Measurements from ENCODE around the gene OSMR. TPM values are rescaled to one million over a fixed set of nuclear protein-coding genes. Genes with fewer than 3 reads are reported as not detected.

OSMR gene
- 100 to 1,000 TPM in 1 of 2 donors, 10 to 100 TPM in 1; 79.2 to 190 TPM for total RNA-seq

GRCh38 chr5:38845526-38846378 lies at the start of gene OSMR:
Gene OSMR (plus strand): TSS chr5:38846012. CDS start chr5:38869045, 23,033 bp downstream.
- peak; percentile 20 for TF ChIP-seq CTCF (IDR thresholded peaks at IDR 0.05)
- DNase-seq (ENCODE audit: low spot score) (peak; percentile 91), ATAC-seq (ENCODE audit: insufficient number of reproducible peaks, low FRiP score, low read depth) (peak; percentile 95)
- Histone ChIP-seq H3K36me3 (no peaks in the 10 kb centered on the region), H3K4me3 (peak within 1 kb of the TSS; percentile 81), H3K27ac (peak within 1 kb of the TSS; percentile 96), H3K27me3 (replicated peaks; ENCODE audit: insufficient read depth) (no peaks in the 10 kb centered on the region), H3K4me1 (ENCODE audit: control insufficient read depth in 1 of 2, low read depth in 2 of 2) (peaks cover 8 to 14% of the 10 kb centered on the region in 2 donors), H3K9me3 (no peaks in the 10 kb centered on the region)

- peak overlapping the region in 1 of 2 donors; percentile 24 for H3K27ac ChIP-seq
- H3K36me3 ChIP-seq = no peaks in the 10 kb centered on the region
- TF ChIP-seq CTCF (IDR thresholded peaks at IDR 0.05) = no peak
- peaks cover 0 to 14% of the 10 kb centered on the region in 2 donors for H3K4me1 ChIP-seq (ENCODE audit: control insufficient read depth in 1 of 2, low read depth in 2 of 2)
- no peaks in the 10 kb centered on the region for H3K27me3 ChIP-seq (replicated peaks; ENCODE audit: insufficient read depth)
- DNase-seq (ENCODE audit: low spot score) (no peak), ATAC-seq (ENCODE audit: insufficient number of reproducible peaks, low FRiP score, low read depth) (no peak)
- no peaks in the 10 kb centered on the region for H3K9me3 ChIP-seq
- H3K4me3 ChIP-seq = no peak overlapping the region
Observed at GRCh38 chr5:38796742-38797108, 49.1 kb upstream of the OSMR start.

- Histone ChIP-seq H3K27ac (no peak overlapping the region), H3K9me3 (no peaks in the 10 kb centered on the region), H3K4me3 (no peak overlapping the region), H3K4me1 (ENCODE audit: control insufficient read depth in 1 of 2, low read depth in 2 of 2) (peaks cover 0 to 14% of the 10 kb centered on the region in 2 donors), H3K27me3 (replicated peaks; ENCODE audit: insufficient read depth) (no peaks in the 10 kb centered on the region), H3K36me3 (no peaks in the 10 kb centered on the region)
- no peak for TF ChIP-seq CTCF (IDR thresholded peaks at IDR 0.05)
- ATAC-seq (ENCODE audit: insufficient number of reproducible peaks, low FRiP score, low read depth) (no peak), DNase-seq (ENCODE audit: low spot score) (no peak)
Observed at GRCh38 chr5:38797838-38798237, 48.0 kb upstream of the OSMR start.

DNA sequence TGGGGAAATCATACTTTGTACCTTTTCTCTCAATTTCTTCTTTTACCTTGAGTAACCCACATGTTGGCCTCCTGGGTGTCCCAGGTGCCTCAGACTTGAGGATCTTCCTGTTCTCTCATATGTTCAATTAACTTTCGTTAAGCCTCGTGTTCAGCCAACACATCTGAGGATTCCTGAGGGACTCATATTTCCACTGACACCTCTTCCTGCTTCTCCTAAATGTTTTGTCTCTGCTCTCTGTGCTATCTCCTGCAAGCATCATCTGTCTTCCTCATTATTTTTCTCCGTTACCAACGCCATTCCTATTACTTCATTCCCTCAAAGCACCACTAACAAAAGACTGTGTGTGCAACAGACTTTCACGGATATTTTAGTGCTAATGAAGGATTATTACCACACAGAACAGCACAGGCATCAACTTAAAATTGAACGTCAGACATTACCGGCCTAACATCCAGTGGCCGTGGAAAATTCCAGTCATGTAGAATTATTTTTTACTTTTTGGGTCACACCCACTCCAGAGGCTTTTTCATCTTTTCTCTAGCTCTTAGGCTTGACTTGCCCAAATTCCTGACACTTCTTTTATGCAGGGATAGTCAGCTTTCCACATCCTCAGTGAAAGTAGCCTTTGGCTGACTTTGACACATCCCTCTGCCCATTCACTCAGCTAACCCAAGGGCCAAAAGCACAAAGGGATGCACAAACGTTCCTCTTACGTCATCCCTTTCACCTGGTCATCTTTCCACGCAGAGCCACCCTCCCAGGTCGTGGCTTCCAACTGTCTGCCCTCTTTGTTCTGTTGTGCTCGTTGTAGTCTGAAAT lies 46.0 kb upstream of the OSMR start:
- Histone ChIP-seq H3K4me3 (no peak overlapping the region), H3K9me3 (no peaks in the 10 kb centered on the region), H3K36me3 (no peaks in the 10 kb centered on the region), H3K27ac (no peak overlapping the region), H3K27me3 (replicated peaks; ENCODE audit: insufficient read depth) (no peaks in the 10 kb centered on the region), H3K4me1 (ENCODE audit: control insufficient read depth in 1 of 2, low read depth in 2 of 2) (peaks cover 0 to 14% of the 10 kb centered on the region in 2 donors)
- DNase-seq (ENCODE audit: low spot score) = no peak
- no peak for TF ChIP-seq CTCF (IDR thresholded peaks at IDR 0.05)
- no peak for ATAC-seq (ENCODE audit: insufficient number of reproducible peaks, low FRiP score, low read depth)

DNA sequence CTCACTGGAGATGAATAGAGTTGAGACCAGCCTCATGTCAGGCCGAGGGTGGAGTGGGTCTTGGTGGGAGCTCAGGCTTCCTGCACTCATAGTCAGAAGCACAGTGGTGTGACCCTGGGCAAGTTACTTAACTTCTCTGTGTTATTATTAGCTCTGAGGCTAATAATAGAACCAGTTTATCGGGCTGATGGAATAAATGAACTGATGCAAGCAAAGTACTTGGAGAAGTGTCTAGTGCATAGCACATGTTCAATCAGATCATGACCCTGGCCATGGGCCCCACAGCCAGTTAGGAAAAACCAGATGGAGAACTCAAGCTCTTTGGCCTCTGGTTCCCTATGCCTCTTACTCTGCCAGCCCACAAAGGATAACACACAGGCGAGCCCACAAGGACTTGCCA lies 45.3 kb upstream of the OSMR start:
- no peak for DNase-seq (ENCODE audit: low spot score)
- H3K4me1 ChIP-seq (ENCODE audit: control insufficient read depth in 1 of 2, low read depth in 2 of 2) = peaks cover 0 to 10% of the 10 kb centered on the region in 2 donors
- no peaks in the 10 kb centered on the region for H3K9me3 ChIP-seq
- no peaks in the 10 kb centered on the region for H3K27me3 ChIP-seq (replicated peaks; ENCODE audit: insufficient read depth)
- no peak overlapping the region for H3K27ac ChIP-seq
- no peak for TF ChIP-seq CTCF (IDR thresholded peaks at IDR 0.05)
- no peak overlapping the region for H3K4me3 ChIP-seq
- ATAC-seq (ENCODE audit: insufficient number of reproducible peaks, low FRiP score, low read depth) = no peak
- no peaks in the 10 kb centered on the region for H3K36me3 ChIP-seq
